H9 (cell line): Measurements from ENCODE around the gene CDH8. TPM values are rescaled to one million over a fixed set of nuclear protein-coding genes. Genes with fewer than 3 reads are reported as not detected.

Experiments used
- DNase-seq: peaks from one replicate; pipeline ENCODE4 v3.0.0-alpha.2; 2017
- H2AFZ ChIP-seq: one replicate; pipeline ENCODE4 v1.6.1; 2013; ENCODE audit warnings: mild to moderate bottlenecking, low read length, control low read depth, moderate library complexity
- H2AK5ac ChIP-seq: 2 replicates; pipeline ENCODE4 v1.6.1; 2013; ENCODE audit warnings: low read length, control low read depth, mixed read lengths; ENCODE audit not compliant: insufficient read length
- H2BK120ac ChIP-seq: one replicate; pipeline ENCODE4 v1.6.1; 2013; ENCODE audit warnings: low read depth, mild to moderate bottlenecking, low read length, control low read depth, inconsistent platforms; ENCODE audit not compliant: poor library complexity, severe bottlenecking
- H2BK12ac ChIP-seq: 2 replicates; pipeline ENCODE4 v1.6.1; 2013; ENCODE audit warnings: low read length, control low read depth, mixed read lengths, low read depth; ENCODE audit not compliant: insufficient read length
- H2BK15ac ChIP-seq: 2 replicates; pipeline ENCODE4 v1.6.1; 2013; ENCODE audit warnings: low read depth, low read length, control low read depth
- H2BK20ac ChIP-seq: one replicate; pipeline ENCODE4 v1.6.1; 2013; ENCODE audit warnings: low read depth, mild to moderate bottlenecking, low read length, control low read depth, inconsistent platforms; ENCODE audit not compliant: poor library complexity, severe bottlenecking
- H2BK5ac ChIP-seq: 2 replicates; pipeline ENCODE4 v1.6.1; 2013; ENCODE audit warnings: low read length, control low read depth, mixed read lengths; ENCODE audit not compliant: insufficient read length
- H3K14ac ChIP-seq: 2 replicates; pipeline ENCODE4 v1.6.1; 2013; ENCODE audit warnings: low read length, control low read depth; ENCODE audit not compliant: insufficient read depth
- H3K18ac ChIP-seq: 2 replicates; pipeline ENCODE4 v1.6.1; 2013; ENCODE audit warnings: low read depth, mild to moderate bottlenecking, mixed read lengths, low read length, control low read depth; ENCODE audit not compliant: insufficient read length
- H3K23ac ChIP-seq: 2 replicates; pipeline ENCODE4 v1.6.1; 2013; ENCODE audit warnings: low read length, control low read depth, mixed read lengths, low read depth; ENCODE audit not compliant: insufficient read length
- H3K23me2 ChIP-seq: 2 replicates; pipeline ENCODE4 v1.6.1; 2013; ENCODE audit warnings: low read depth, mild to moderate bottlenecking, mixed read lengths, low read length, control low read depth; ENCODE audit not compliant: insufficient read length, poor library complexity, severe bottlenecking
- H3K27ac ChIP-seq: 2 replicates; pipeline ENCODE4 v1.5.1; 2013; ENCODE audit warnings: low read length, control low read depth, mixed read lengths, low read depth; ENCODE audit not compliant: insufficient read length
- H3K27me3 ChIP-seq: 2 replicates; pipeline ENCODE4 v1.6.1; 2013; ENCODE audit warnings: low read length, control low read depth, inconsistent platforms; ENCODE audit not compliant: insufficient read depth
- H3K4ac ChIP-seq: 2 replicates; pipeline ENCODE4 v1.6.1; 2013; ENCODE audit warnings: low read depth, mild to moderate bottlenecking, control low read depth, inconsistent platforms, low read length, moderate library complexity
- H3K4me1 ChIP-seq: 2 replicates; pipeline ENCODE4 v1.6.1; 2013; ENCODE audit warnings: low read length, control low read depth, inconsistent platforms; ENCODE audit not compliant: insufficient read depth
- H3K4me2 ChIP-seq: 2 replicates; pipeline ENCODE4 v1.6.1; 2013; ENCODE audit warnings: low read length, control low read depth, mixed read lengths; ENCODE audit not compliant: insufficient read length, insufficient read depth
- H3K56ac ChIP-seq: 2 replicates; pipeline ENCODE4 v1.6.1; 2013; ENCODE audit warnings: low read depth, mild to moderate bottlenecking, mixed read lengths, low read length, control low read depth; ENCODE audit not compliant: insufficient read length
- H3K79me1 ChIP-seq: 2 replicates; pipeline ENCODE4 v1.6.1; 2013; ENCODE audit warnings: low read depth, mild to moderate bottlenecking, moderate library complexity, low read length, control low read depth, inconsistent platforms; ENCODE audit not compliant: insufficient read depth, poor library complexity, severe bottlenecking
- H3K79me2 ChIP-seq: 2 replicates; pipeline ENCODE4 v1.6.1; 2013; ENCODE audit warnings: low read length, control low read depth, inconsistent platforms; ENCODE audit not compliant: insufficient read depth
- H3K9ac ChIP-seq: 2 replicates; pipeline ENCODE4 v1.6.1; 2013; ENCODE audit warnings: low read length, control low read depth, mixed read lengths; ENCODE audit not compliant: insufficient read length; ENCODE audit errors: extremely low read depth
- H3K9me3 ChIP-seq: one replicate; pipeline ENCODE4 v1.6.1; 2013; ENCODE audit warnings: low read depth, low read length, inconsistent platforms; ENCODE audit not compliant: control insufficient read depth
- H3T11ph ChIP-seq: one replicate; pipeline ENCODE4 v1.6.1; 2013; ENCODE audit warnings: mild to moderate bottlenecking, low read length, control low read depth, inconsistent platforms
- H4K20me1 ChIP-seq: one replicate; pipeline ENCODE4 v1.6.1; 2013; ENCODE audit not compliant: control insufficient read depth, insufficient read length, insufficient read depth
- H4K5ac ChIP-seq: 2 replicates; pipeline ENCODE4 v1.6.1; 2013; ENCODE audit warnings: low read depth, mild to moderate bottlenecking, mixed read lengths, low read length, control low read depth; ENCODE audit not compliant: insufficient read length
- H4K8ac ChIP-seq: replicated peaks from 2 replicates; pipeline ENCODE4 v1.6.1; 2013; ENCODE audit warnings: low read length, control low read depth, mixed read lengths, low read depth; ENCODE audit not compliant: insufficient read length
- H4K91ac ChIP-seq: 2 replicates; pipeline ENCODE4 v1.6.1; 2013; ENCODE audit warnings: low read depth, mild to moderate bottlenecking, moderate library complexity, mixed read lengths, low read length, control low read depth; ENCODE audit not compliant: insufficient read length
- H3K27ac Mint-ChIP-seq, 3 experiments: 2 replicates in 2 of 3; 3 replicates in 1 of 3; pipeline ENCODE4 v1.8.0; 2020 to 2021; ENCODE audit warnings: mixed read lengths in 3 of 3, mild to moderate bottlenecking in 1 of 3, moderate library complexity in 1 of 3
- H3K27me3 Mint-ChIP-seq: 2 replicates; pipeline ENCODE4 v1.8.0; 2021; ENCODE audit warnings: low read depth, mild to moderate bottlenecking, moderate library complexity, mixed read lengths
- H3K36me3 Mint-ChIP-seq, 3 experiments: 2 replicates in 2 of 3; 3 replicates in 1 of 3; pipeline ENCODE4 v1.8.0; 2020 to 2021; ENCODE audit warnings: low read depth in 3 of 3, mixed read lengths in 3 of 3; ENCODE audit not compliant: insufficient read depth in 1 of 3
- H3K4me1 Mint-ChIP-seq, 2 experiments: 2 replicates each; pipeline ENCODE4 v1.8.0; 2020; ENCODE audit warnings: mixed read lengths in 2 of 2
- H3K4me3 Mint-ChIP-seq, 2 experiments: 2 replicates in 1 of 2; 3 replicates in 1 of 2; pipeline ENCODE4 v1.8.0; 2020 to 2021; ENCODE audit warnings: mild to moderate bottlenecking in 2 of 2, mixed read lengths in 2 of 2, moderate library complexity in 1 of 2
- H3K9me3 Mint-ChIP-seq, 2 experiments: 2 replicates in 1 of 2; 3 replicates in 1 of 2; pipeline ENCODE4 v1.8.0; 2020; ENCODE audit warnings: mild to moderate bottlenecking in 2 of 2, mixed read lengths in 2 of 2, moderate library complexity in 1 of 2
- CTCF ChIP-seq: fragments of 200-600 bp; sonication (generic); conservative IDR thresholded peaks from 3 replicates; pipeline ENCODE4 v1.8.0; 2021; ENCODE audit warnings: antibody characterized with exemption, mild to moderate bottlenecking
- total RNA-seq: library from RNA; stranded (reverse); gene quantifications from 2 replicates; pipeline ENCODE4 v1.2.1, GENCODE V29; 2021

Gene CDH8
- total RNA-seq, 1 experiment from 2014 or later = 12.0 TPM

- Histone ChIP-seq H3K79me2 (no peaks in the 10 kb centered on the region), H3K79me1 (no peaks in the 10 kb centered on the region), H3K27me3 (no peaks in the 10 kb centered on the region), H3K18ac (no peak overlapping the region), H2BK12ac (no peak overlapping the region), H4K91ac (no peak overlapping the region), H3K9me3 (no peaks in the 10 kb centered on the region), H3K4me2 (no peak overlapping the region), H3T11ph (no peak overlapping the region), H2AFZ (no peak overlapping the region), H3K23me2 (no peaks in the 10 kb centered on the region), H3K9ac (no peak overlapping the region), H4K20me1 (no peaks in the 10 kb centered on the region), H4K5ac (no peak overlapping the region), H2BK120ac (no peak overlapping the region), H3K4me1 (no peaks in the 10 kb centered on the region; the same call in 1 of the 2 replicates), H4K8ac (no peak overlapping the region), H3K27ac (no peak overlapping the region), H2BK15ac (no peak overlapping the region), H3K56ac (no peak overlapping the region), H3K23ac (no peak overlapping the region), H2AK5ac (no peak overlapping the region), H3K14ac (no peak overlapping the region), H2BK20ac (no peak overlapping the region), H3K4ac (no peak overlapping the region), H2BK5ac (no peak overlapping the region)
- TF ChIP-seq CTCF = no peak
- H3K27ac Mint-ChIP-seq = no peak overlapping the region
- H3K36me3 Mint-ChIP-seq = no peaks in the 10 kb centered on the region
- H3K4me3 Mint-ChIP-seq = no peak overlapping the region
- peaks cover 8 to 10% of the 10 kb centered on the region in 2 experiments for H3K4me1 Mint-ChIP-seq
- no peaks in the 10 kb centered on the region for H3K9me3 Mint-ChIP-seq
- no peaks in the 10 kb centered on the region for H3K27me3 Mint-ChIP-seq
- DNase-seq = no peak
These were observed 320.8 kb downstream of the CDH8 start for GRCh38 chr16:61715393-61715792.
